ENCODE results near the gene RGL3.

GRCh38 chr19:11416346-11417052, 2.6 kb downstream of the RGL3 start:
- no peak for TF ChIP-seq CTCF (conservative IDR thresholded peaks at IDR 0.05; ENCODE audit: low read length)
- TF ChIP-seq EZH2phosphoT487 (IDR thresholded peaks at IDR 0.05; ENCODE audit: borderline replicate concordance, low read depth, low read length): no peak

Data from OCI-LY7 (cell line).